SK-N-SH treated with all-trans-retinoic acid at 6 μM for 48 hours (cell line): ENCODE measurements around the gene SMAD6.

ENCODE experiments used
- ATAC-seq: fragments of 200-7000 bp; cut with Tn5 transposase; 3 replicates; pipeline ENCODE4 v1.9.1; 2020; ENCODE audit warnings: mild to moderate bottlenecking, moderate library complexity
- ARNTL ChIP-seq: fragments of 450-650 bp; formaldehyde crosslinking; IDR thresholded peaks from 2 replicates; pipeline ENCODE4 v1.5.0; 2020; ENCODE audit warnings: low read depth, mild to moderate bottlenecking, moderate library complexity, borderline replicate concordance
- BACH2 ChIP-seq: fragments of 250-450 bp; sonication (Bioruptor Pico); IDR thresholded peaks from 2 replicates; pipeline ENCODE4 v1.9.0; 2021; ENCODE audit warnings: mild to moderate bottlenecking, borderline replicate concordance
- CSDC2 ChIP-seq: fragments of 250-450 bp; sonication (Bioruptor Pico); IDR thresholded peaks from 2 replicates; pipeline ENCODE4 v1.5.0; 2020; ENCODE audit warnings: mild to moderate bottlenecking, moderate library complexity
- ESRRG ChIP-seq: fragments of 250-450 bp; sonication (Bioruptor Pico); IDR thresholded peaks from 2 replicates; pipeline ENCODE4 v1.6.1; 2021; ENCODE audit warnings: mild to moderate bottlenecking
- ISL1 ChIP-seq: fragments of 250-450 bp; sonication (Bioruptor Pico); IDR thresholded peaks from 2 replicates; pipeline ENCODE4 v2.1.2; 2022; ENCODE audit warnings: mild to moderate bottlenecking, moderate library complexity
- OSR1 ChIP-seq: fragments of 250-450 bp; sonication (Bioruptor Pico); IDR thresholded peaks from 2 replicates; pipeline ENCODE4 v1.8.0; 2022; ENCODE audit warnings: moderate library complexity, mild to moderate bottlenecking, inconsistent platforms
- POU6F1 ChIP-seq: fragments of 250-450 bp; sonication (Bioruptor Pico); IDR thresholded peaks from 2 replicates; pipeline ENCODE4 v1.8.0; 2021; ENCODE audit warnings: low read depth, mild to moderate bottlenecking, moderate library complexity, borderline replicate concordance
- PPARA ChIP-seq: fragments of 250-450 bp; sonication (Bioruptor Pico); IDR thresholded peaks from 2 replicates; pipeline ENCODE4 v1.5.0; 2020; ENCODE audit warnings: mild to moderate bottlenecking, borderline replicate concordance
- RARB ChIP-seq: fragments of 250-450 bp; sonication (Bioruptor Pico); IDR thresholded peaks from 2 replicates; pipeline ENCODE4 v1.8.0; 2021; ENCODE audit warnings: mild to moderate bottlenecking, moderate library complexity
- SNAI2 ChIP-seq: fragments of 250-450 bp; sonication (Bioruptor Pico); IDR thresholded peaks from 2 replicates; pipeline ENCODE4 v1.5.0; 2020; ENCODE audit warnings: mild to moderate bottlenecking, moderate library complexity
- TCF4 ChIP-seq: fragments of 250-450 bp; sonication (Bioruptor Pico); IDR thresholded peaks from 2 replicates; pipeline ENCODE4 v1.8.0; 2021; ENCODE audit warnings: mild to moderate bottlenecking, moderate library complexity, borderline replicate concordance
- TOX ChIP-seq: fragments of 250-450 bp; sonication (Bioruptor Pico); IDR thresholded peaks from 2 replicates; pipeline ENCODE4 v1.8.0; 2021; ENCODE audit warnings: mild to moderate bottlenecking, moderate library complexity, borderline replicate concordance
- ZC3H10 ChIP-seq: fragments of 250-450 bp; sonication (Bioruptor Pico); IDR thresholded peaks from 2 replicates; pipeline ENCODE4 v1.5.1; 2021; ENCODE audit warnings: mild to moderate bottlenecking, moderate library complexity
- ZFP3 ChIP-seq: fragments of 250-450 bp; sonication (Bioruptor Pico); IDR thresholded peaks from 2 replicates; pipeline ENCODE4 v1.5.0; 2020; ENCODE audit warnings: mild to moderate bottlenecking, moderate library complexity
- ZFP30 ChIP-seq: fragments of 450-650 bp; formaldehyde crosslinking; IDR thresholded peaks from 2 replicates; pipeline ENCODE4 v1.5.0; 2022; ENCODE audit warnings: mild to moderate bottlenecking, moderate library complexity
- ZNF565 ChIP-seq: fragments of 450-650 bp; formaldehyde crosslinking; conservative IDR thresholded peaks from 2 replicates; pipeline ENCODE4 v1.5.0; 2020; ENCODE audit warnings: low read depth, mild to moderate bottlenecking, moderate library complexity
- ZNF70 ChIP-seq: fragments of 450-650 bp; formaldehyde crosslinking; IDR thresholded peaks from 2 replicates; pipeline ENCODE4 v1.5.0; 2020; ENCODE audit warnings: mild to moderate bottlenecking, moderate library complexity
- ZNF8 ChIP-seq: fragments of 450-650 bp; formaldehyde crosslinking; IDR thresholded peaks from 2 replicates; pipeline ENCODE4 v1.5.0; 2020; ENCODE audit warnings: mild to moderate bottlenecking, moderate library complexity
- TF ChIP-seq, protein P1 (sequence below): fragments of 250-450 bp; sonication (Bioruptor Pico); IDR thresholded peaks from 2 replicates; pipeline ENCODE4 v1.8.0; 2020; ENCODE audit warnings: mild to moderate bottlenecking, moderate library complexity, borderline replicate concordance
- TF ChIP-seq, protein P2 (sequence below): fragments of 250-450 bp; sonication (Bioruptor Pico); IDR thresholded peaks from 2 replicates; pipeline ENCODE4 v1.5.0; 2020; ENCODE audit warnings: mild to moderate bottlenecking, moderate library complexity
- TF ChIP-seq, protein P3 (sequence below): fragments of 250-450 bp; sonication (Bioruptor Pico); IDR thresholded peaks from 2 replicates; pipeline ENCODE4 v1.5.1; 2021; ENCODE audit warnings: mild to moderate bottlenecking, moderate library complexity
- TF ChIP-seq, protein P4 (sequence below): fragments of 250-450 bp; sonication (Bioruptor Pico); IDR thresholded peaks from 2 replicates; pipeline ENCODE4 v1.5.1; 2020; ENCODE audit warnings: low read depth, mild to moderate bottlenecking, moderate library complexity

Gene SMAD6

DNA sequence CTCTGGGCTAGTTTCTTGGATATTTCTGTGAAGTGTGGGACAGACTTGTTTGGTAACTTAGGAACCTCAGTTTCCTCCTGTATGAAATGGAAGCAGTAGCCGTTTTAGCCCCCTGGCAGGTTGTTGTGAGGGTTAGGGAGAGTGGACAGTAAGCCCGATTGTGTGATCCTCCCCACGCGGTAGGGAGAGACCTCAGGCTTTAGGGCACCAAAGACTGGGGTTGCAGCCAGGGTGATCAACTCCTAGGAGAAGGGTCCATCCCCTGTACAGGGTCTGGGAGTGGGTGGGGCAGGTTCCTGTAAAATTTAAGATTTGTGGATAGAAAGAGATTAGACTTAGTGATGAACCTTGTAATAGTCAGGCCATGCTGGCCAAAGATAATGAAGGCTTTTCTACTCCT lies 120.5 kb downstream of the SMAD6 start:
- no peak for ATAC-seq
- TF ChIP-seq ESRRG (CRISPR knock-in tag) (no peak), TOX (CRISPR knock-in tag) (no peak), ZC3H10 (CRISPR knock-in tag) (no peak), ZNF70 (CRISPR knock-in tag) (no peak), ZNF565 (CRISPR knock-in tag) (no peak), ARNTL (no peak), POU6F1 (CRISPR knock-in tag) (no peak), PPARA (CRISPR knock-in tag) (no peak), ZFP3 (CRISPR knock-in tag) (no peak), ZFP30 (CRISPR knock-in tag) (no peak), OSR1 (no peak), SNAI2 (no peak), TCF4 (CRISPR knock-in tag) (no peak), BACH2 (CRISPR knock-in tag) (no peak)
- TF ChIP-seq, protein P1, sequence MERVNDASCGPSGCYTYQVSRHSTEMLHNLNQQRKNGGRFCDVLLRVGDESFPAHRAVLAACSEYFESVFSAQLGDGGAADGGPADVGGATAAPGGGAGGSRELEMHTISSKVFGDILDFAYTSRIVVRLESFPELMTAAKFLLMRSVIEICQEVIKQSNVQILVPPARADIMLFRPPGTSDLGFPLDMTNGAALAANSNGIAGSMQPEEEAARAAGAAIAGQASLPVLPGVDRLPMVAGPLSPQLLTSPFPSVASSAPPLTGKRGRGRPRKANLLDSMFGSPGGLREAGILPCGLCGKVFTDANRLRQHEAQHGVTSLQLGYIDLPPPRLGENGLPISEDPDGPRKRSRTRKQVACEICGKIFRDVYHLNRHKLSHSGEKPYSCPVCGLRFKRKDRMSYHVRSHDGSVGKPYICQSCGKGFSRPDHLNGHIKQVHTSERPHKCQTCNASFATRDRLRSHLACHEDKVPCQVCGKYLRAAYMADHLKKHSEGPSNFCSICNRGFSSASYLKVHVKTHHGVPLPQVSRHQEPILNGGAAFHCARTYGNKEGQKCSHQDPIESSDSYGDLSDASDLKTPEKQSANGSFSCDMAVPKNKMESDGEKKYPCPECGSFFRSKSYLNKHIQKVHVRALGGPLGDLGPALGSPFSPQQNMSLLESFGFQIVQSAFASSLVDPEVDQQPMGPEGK (CRISPR knock-in tag), result no peak

- no peak for ATAC-seq
- TF ChIP-seq PPARA (CRISPR knock-in tag) (no peak), OSR1 (no peak), ZFP3 (CRISPR knock-in tag) (no peak), CSDC2 (no peak), SNAI2 (no peak), ZNF565 (CRISPR knock-in tag) (no peak), TOX (CRISPR knock-in tag) (no peak), ISL1 (no peak), ZNF8 (CRISPR knock-in tag) (no peak), ZC3H10 (CRISPR knock-in tag) (no peak), RARB (CRISPR knock-in tag) (no peak), ESRRG (CRISPR knock-in tag) (no peak), TCF4 (CRISPR knock-in tag) (no peak)
- TF ChIP-seq, protein P2, sequence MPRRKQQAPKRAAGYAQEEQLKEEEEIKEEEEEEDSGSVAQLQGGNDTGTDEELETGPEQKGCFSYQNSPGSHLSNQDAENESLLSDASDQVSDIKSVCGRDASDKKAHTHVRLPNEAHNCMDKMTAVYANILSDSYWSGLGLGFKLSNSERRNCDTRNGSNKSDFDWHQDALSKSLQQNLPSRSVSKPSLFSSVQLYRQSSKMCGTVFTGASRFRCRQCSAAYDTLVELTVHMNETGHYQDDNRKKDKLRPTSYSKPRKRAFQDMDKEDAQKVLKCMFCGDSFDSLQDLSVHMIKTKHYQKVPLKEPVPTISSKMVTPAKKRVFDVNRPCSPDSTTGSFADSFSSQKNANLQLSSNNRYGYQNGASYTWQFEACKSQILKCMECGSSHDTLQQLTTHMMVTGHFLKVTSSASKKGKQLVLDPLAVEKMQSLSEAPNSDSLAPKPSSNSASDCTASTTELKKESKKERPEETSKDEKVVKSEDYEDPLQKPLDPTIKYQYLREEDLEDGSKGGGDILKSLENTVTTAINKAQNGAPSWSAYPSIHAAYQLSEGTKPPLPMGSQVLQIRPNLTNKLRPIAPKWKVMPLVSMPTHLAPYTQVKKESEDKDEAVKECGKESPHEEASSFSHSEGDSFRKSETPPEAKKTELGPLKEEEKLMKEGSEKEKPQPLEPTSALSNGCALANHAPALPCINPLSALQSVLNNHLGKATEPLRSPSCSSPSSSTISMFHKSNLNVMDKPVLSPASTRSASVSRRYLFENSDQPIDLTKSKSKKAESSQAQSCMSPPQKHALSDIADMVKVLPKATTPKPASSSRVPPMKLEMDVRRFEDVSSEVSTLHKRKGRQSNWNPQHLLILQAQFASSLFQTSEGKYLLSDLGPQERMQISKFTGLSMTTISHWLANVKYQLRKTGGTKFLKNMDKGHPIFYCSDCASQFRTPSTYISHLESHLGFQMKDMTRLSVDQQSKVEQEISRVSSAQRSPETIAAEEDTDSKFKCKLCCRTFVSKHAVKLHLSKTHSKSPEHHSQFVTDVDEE, result no peak
- TF ChIP-seq, protein P1 (CRISPR knock-in tag), result no peak
- TF ChIP-seq, protein P3, sequence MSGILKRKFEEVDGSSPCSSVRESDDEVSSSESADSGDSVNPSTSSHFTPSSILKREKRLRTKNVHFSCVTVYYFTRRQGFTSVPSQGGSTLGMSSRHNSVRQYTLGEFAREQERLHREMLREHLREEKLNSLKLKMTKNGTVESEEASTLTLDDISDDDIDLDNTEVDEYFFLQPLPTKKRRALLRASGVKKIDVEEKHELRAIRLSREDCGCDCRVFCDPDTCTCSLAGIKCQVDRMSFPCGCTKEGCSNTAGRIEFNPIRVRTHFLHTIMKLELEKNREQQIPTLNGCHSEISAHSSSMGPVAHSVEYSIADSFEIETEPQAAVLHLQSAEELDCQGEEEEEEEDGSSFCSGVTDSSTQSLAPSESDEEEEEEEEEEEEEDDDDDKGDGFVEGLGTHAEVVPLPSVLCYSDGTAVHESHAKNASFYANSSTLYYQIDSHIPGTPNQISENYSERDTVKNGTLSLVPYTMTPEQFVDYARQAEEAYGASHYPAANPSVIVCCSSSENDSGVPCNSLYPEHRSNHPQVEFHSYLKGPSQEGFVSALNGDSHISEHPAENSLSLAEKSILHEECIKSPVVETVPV (CRISPR knock-in tag), result no peak
Measured at GRCh38 chr15:66823601-66824000, 121.6 kb downstream of the SMAD6 start.

GRCh38 chr15:66824424-66824823 lies 122.4 kb downstream of the SMAD6 start:
- ATAC-seq, result no peak
- TF ChIP-seq TCF4 (CRISPR knock-in tag), result no peak
- TF ChIP-seq ISL1, result no peak
- no peak for TF ChIP-seq RARB (CRISPR knock-in tag)
- TF ChIP-seq, protein P4, sequence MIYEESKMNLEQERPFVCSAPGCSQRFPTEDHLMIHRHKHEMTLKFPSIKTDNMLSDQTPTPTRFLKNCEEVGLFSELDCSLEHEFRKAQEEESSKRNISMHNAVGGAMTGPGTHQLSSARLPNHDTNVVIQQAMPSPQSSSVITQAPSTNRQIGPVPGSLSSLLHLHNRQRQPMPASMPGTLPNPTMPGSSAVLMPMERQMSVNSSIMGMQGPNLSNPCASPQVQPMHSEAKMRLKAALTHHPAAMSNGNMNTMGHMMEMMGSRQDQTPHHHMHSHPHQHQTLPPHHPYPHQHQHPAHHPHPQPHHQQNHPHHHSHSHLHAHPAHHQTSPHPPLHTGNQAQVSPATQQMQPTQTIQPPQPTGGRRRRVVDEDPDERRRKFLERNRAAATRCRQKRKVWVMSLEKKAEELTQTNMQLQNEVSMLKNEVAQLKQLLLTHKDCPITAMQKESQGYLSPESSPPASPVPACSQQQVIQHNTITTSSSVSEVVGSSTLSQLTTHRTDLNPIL (CRISPR knock-in tag), result no peak
